Measurements from ENCODE around the gene ALDH4A1.
"Not testable (repeated sequence)": the region's sequence is repeated elsewhere in the genome, so short reads cannot be mapped to it uniquely, and the experiment has no call there.

ALDH4A1 gene

DNA sequence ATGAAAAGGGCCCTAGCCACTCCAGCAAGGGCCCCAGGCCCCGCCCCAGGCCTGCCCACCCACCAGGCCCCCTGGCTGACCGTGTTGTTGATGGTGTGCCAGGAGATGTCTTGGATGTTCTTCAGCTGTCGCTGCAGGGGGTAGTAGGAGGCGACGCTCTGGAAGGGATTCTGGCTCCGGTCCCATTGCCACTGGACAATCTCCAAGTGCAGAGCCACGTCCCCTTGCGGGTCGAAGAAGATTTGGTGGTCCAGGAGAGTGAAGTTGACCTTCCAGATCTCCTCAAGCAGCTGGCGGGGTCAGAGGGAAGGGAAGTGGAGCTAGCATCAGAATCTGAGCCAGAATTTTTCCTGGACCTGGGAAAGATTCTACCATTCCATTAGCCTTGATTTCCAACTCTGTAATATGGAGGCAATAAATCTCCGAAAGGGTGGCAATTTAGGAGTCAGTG, 53.1 kb downstream of the ALDH4A1 start:
- no peak for DNase-seq (ENCODE audit: low spot score)

DNA sequence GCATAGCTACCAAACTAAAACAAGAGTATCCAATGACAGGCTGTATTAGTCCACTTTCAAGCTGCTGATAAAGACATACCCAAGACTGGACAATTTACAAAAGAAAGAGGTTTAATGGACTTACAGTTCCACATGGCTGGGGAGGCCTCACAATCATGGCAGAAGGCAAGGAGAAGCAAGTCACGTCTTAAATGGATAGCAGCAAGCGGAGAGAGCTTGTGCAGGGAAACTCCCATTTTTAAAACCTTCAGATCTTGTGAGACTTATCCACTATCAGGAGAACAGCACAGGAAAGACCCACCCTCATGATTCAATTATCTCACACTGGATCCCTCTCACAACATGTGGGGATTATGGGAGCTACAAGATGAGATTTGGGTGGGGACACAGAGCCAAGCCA, 54.6 kb downstream of the ALDH4A1 start:
- not testable (repeated sequence) for DNase-seq (ENCODE audit: low spot score)

DNA sequence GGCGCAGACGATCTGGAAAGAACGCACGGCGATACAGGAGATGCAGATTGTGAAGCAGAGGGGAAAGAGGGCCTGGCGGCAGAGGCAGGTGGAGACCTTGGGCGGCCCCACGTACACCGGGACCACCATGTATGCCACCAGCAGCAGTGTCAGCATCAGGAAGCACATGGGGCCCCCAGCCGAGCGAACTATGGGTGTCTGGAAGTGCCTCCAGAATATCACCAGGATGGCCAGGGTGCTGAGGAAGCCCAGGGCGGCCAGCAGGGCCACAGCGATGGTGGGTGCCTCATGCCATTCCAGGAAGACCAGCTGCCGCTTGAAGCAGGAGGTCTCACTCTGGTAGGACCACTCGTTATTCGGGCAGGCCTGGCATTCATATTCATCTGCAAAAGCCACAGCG, 62.2 kb downstream of the ALDH4A1 start:
- no peak for DNase-seq (ENCODE audit: low spot score)

DNA sequence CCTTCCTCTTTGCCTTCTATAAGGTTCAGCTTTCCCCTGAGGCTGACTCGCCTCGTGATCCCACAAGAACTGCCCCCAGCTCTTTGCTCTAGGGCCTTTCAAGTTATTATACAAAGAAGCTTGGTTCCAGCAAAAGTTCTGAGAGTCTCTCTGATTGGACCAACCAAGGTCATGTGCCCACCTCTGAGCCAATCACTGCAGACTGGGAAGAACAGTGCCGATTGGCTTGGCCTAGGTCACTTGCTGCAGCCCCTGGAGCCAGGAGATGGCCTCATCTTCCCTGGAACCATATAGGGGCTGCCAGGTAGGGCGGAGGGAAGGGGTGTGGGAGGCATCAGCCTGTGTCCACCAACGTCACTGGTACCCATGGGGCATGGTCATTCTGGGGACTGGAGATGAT, 65.7 kb downstream of the ALDH4A1 start:
- DNase-seq (ENCODE audit: low spot score): no peak

DNA sequence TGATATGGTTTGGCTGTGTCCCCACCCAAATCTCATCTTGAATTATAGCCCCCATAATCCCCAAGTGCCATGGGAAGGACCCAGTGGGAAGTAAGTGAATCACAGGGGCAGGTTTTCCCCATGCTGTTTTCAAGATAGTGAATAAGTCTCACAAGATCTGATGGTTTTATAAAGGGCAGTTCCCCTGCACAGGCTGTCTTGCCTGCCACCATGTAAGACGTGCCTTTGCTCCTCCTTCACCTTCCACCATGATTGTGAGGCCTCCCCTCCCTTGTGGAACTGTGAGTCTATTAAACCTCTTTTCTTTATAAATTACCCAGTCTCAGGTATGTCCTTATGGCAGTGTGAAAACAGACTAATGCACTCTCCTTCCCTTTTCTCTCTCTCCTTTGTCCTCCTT, 70.0 kb downstream of the ALDH4A1 start:
- not testable (repeated sequence) for DNase-seq (ENCODE audit: low spot score)

DNA sequence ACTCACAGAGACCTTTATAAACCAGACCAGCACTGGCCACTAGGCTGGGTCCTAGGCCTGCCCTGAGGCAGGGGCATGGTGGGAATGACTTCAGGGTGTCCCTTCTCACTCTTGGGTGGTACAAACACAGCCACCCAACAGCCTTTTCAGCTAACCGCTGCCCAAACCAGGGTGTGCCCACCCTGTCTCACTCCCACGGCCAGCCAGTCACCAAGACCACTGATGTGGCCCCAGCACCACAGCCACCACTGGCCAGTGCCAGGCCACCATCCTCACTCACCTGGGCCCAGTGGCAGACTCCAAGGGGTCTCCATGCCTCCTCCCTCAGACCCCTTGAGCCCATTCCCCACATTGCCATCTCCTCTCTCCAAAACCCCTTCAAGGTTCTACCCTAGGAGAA, 70.7 kb downstream of the ALDH4A1 start:
- no peak for DNase-seq (ENCODE audit: low spot score)

DNA sequence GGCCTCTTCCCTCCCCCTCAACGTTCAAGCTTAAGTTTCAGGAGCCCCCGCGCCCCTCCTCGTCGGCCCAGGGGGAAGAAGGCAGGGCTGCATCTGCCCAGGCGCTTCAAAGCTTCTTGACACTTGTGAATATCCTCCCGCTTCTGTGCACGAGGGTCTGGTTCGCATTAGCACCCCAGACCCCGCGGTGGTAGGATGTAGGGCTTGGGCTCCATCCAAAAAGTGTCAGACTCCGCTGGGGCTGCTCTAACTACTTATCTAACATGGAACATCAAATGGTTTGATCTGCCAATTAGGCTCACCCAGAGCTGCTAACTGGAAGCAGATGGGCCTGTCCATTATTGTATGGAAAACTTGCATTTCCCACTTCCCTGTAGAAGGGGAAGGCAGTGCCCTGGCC, 71.8 kb downstream of the ALDH4A1 start:
- no peak for DNase-seq (ENCODE audit: low spot score)

DNA sequence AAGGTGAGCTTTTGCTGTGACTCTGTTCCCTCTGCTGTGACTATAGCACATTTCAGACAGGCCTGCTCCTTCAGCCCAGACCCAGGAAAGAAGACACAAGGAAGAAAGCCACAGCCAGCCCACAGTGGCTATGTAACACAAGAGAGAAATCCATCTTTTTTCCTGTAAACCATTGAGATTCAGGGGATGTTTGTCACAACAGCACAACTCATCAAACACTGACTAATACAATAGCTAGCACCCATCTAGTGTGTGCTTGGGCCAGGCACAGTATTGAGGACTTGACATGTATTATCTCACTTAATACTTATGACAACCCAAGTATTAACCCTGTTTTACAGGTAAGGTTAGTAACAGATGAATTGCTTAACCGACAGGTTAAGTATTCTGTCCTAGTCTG, 72.7 kb downstream of the ALDH4A1 start:
- no peak for DNase-seq (ENCODE audit: low spot score)

DNA sequence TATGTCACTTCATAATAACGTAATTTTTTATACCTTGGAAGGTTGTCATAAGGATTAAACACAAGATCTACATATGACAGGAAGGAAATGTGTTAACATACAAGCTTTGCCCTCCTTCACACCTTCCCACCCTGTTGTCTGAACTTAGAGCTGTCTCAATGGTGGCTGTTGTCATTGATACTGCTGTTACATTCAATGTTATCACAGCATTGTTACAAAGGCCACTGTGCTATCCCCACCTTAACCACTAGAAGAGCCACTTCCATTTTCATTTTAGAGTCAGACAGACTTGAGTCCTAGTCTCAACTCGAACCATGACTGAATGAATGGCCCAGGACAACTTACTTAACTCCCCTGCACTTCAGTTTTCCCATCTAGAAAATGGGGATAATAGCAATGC, 74.1 kb downstream of the ALDH4A1 start:
- no peak for DNase-seq (ENCODE audit: low spot score)

DNA sequence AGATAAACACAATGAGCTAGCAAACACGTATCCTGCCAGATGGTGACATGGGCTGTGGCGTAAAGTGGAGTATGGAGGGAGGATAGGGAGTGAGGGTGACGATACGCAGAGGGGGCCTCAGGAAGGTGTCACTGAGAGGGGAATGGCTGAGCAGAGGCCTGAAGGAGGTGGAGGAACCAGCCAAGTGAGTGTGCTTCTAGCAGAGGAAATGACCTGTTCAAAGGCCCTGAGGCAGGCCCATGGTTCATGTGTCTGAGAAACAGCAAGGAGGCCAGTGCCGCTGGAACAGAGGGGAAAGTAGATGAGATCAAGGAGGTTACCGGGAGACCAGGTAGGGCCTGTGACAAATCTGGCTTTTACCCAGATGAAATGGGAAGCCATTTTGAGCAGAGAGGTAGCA, 78.9 kb downstream of the ALDH4A1 start:
- DNase-seq (ENCODE audit: low spot score): no peak
